Panc1 (cell line): ENCODE data around the gene RNF125. TPM values are rescaled to one million over a fixed set of nuclear protein-coding genes. Genes with fewer than 3 reads are reported as not detected.

Source experiments
- ATAC-seq: fragments of 200-7000 bp; cut with Tn5 transposase; 2 replicates; pipeline ENCODE4 v1.9.1; 2020; ENCODE audit warnings: mild to moderate bottlenecking, moderate library complexity
- BruUV-seq: library from RNA; stranded (reverse); fragments of 400-500 nt; replicated peaks from 2 replicates; lab custom pipeline; 2021; lab: Mats Ljungman, UMichigan
- CTCF ChIA-PET: fragments of 300-600 bp; sonication (Branson Sonifier 250); formaldehyde crosslinking; loops from one replicate; lab custom pipeline; 2022; ENCODE audit warnings: antibody characterized with exemption; lab: Charles Lee
- POLR2A ChIA-PET: fragments of 300-600 bp; sonication (Branson Sonifier 250); formaldehyde crosslinking; loops from one replicate; lab custom pipeline; 2022; ENCODE audit warnings: antibody characterized with exemption; lab: Charles Lee
- DNase-seq: peaks from one replicate; pipeline ENCODE4 v3.0.0-alpha.2; 2010; ENCODE audit warnings: low read depth, low spot score
- H3K27ac ChIP-seq: 2 replicates; pipeline ENCODE4 v1.5.1; 2011; ENCODE audit warnings: mild to moderate bottlenecking, low read length, inconsistent platforms
- H3K27me3 ChIP-seq: fragments of 200-500 bp; sonication (Bioruptor generic); 2 replicates; pipeline ENCODE4 v1.6.0; 2014; ENCODE audit warnings: low read length, inconsistent platforms; ENCODE audit not compliant: control insufficient read depth, insufficient read depth
- H3K36me3 ChIP-seq: fragments of 200-500 bp; sonication (Bioruptor generic); 2 replicates; pipeline ENCODE4 v1.5.1; 2014; ENCODE audit warnings: inconsistent platforms, mild to moderate bottlenecking, low read length, moderate library complexity; ENCODE audit not compliant: control insufficient read depth, insufficient read depth
- H3K4me1 ChIP-seq: 2 replicates; pipeline ENCODE4 v1.5.1; 2011; ENCODE audit warnings: inconsistent platforms, mild to moderate bottlenecking, low read length, moderate library complexity; ENCODE audit not compliant: control insufficient read depth, insufficient read depth
- H3K4me3 ChIP-seq, 2 experiments: 2 replicates each; pipeline ENCODE4 v1.5.1; 2011 to 2012; ENCODE audit warnings: low read depth in 2 of 2, low read length in 2 of 2, mild to moderate bottlenecking in 2 of 2, inconsistent platforms in 1 of 2, moderate library complexity in 1 of 2
- H3K9me3 ChIP-seq: fragments of 200-500 bp; sonication (Bioruptor generic); 2 replicates; pipeline ENCODE4 v1.5.1; 2014; ENCODE audit warnings: low read depth, mild to moderate bottlenecking, inconsistent platforms, low read length, moderate library complexity; ENCODE audit not compliant: control insufficient read depth, insufficient read depth
- POLR2AphosphoS5 ChIP-seq: IDR thresholded peaks from 2 replicates; pipeline ENCODE4 v1.6.1; 2012; ENCODE audit warnings: mild to moderate bottlenecking, low read depth, low read length, moderate library complexity
- SIN3A ChIP-seq: IDR thresholded peaks from 2 replicates; pipeline ENCODE4 v1.6.1; 2012; ENCODE audit warnings: low read depth, mild to moderate bottlenecking, low read length, moderate library complexity, borderline replicate concordance; ENCODE audit not compliant: insufficient read depth
- TCF7L2 ChIP-seq: IDR thresholded peaks from 2 replicates; pipeline ENCODE4 v1.6.1; 2011; ENCODE audit warnings: mild to moderate bottlenecking, low read depth, low read length, inconsistent platforms
- in situ Hi-C: cut with HindIII; loops from 2 replicates; pipeline ENCODE4 v1.10.0; 2016; ENCODE audit warnings: low sequenced_read_pairs, low pct_unique_long_range_greater_than_20kb
- intact Hi-C: fragments of 100-400 bp; cut with micrococcal nuclease; formaldehyde crosslinking; loops from one replicate; pipeline ENCODE4 v1.10.0; 2022; ENCODE audit not compliant: unreplicated experiment
- total RNA-seq: library from RNA; stranded (reverse); gene quantifications from one replicate; pipeline ENCODE4 v1.2.1, GENCODE V29; 2021; ENCODE audit not compliant: unreplicated experiment
- TF ChIP-seq, protein P1 (sequence below), 2 experiments: IDR thresholded peaks; 2 replicates each; pipeline ENCODE4 v1.6.1; 2011 to 2012; ENCODE audit warnings: low read depth in 2 of 2, control low read depth in 1 of 2, low read length in 1 of 2, mild to moderate bottlenecking in 1 of 2, moderate library complexity in 1 of 2; ENCODE audit not compliant: insufficient read depth in 1 of 2
- TF ChIP-seq, protein P2 (sequence below): fragments of 450-650 bp; IDR thresholded peaks from 2 replicates; pipeline ENCODE4 v1.5.1; 2017; ENCODE audit warnings: mild to moderate bottlenecking

The RNF125 gene
- total RNA-seq, 1 experiment from 2014 or later: 0.57 TPM

DNA sequence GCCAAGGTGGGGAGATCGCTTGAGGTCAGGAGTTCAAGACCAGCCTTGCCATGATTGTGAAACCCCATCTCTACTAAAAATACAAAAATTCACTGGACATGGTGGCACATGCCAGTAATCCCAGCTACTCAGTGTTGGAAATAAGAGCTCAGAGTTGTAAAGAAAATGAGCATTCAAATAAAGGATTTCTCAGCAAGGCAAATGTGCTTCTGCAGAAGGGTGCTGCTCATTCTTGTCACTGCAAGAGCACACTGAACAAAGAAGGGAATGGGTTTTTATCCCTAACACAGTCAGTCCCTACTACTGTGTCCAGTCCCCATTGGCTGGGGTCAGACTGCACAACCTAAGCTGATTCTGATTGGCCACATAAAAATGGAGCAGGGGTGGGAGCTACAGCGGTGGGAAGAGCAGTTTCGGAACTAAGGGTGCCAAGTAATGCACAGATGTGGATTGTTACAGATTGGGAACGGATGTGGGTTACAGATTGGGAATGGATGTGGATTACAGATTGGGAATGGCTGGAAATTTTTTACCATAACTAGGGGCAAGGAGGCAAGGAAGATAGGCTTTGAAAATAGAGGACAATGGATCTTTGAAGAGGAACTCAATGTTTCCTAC is 44.6 kb upstream of the RNF125 start:
- ATAC-seq (no peak), DNase-seq (no peak)
- Histone ChIP-seq H3K36me3 (no peaks in the 10 kb centered on the region), H3K4me1 (no peaks in the 10 kb centered on the region), H3K27me3 (no peaks in the 10 kb centered on the region), H3K27ac (no peak overlapping the region), H3K4me3 (no peak overlapping the region), H3K9me3 (no peaks in the 10 kb centered on the region; the same call in 1 of the 2 replicates)
- CTCF ChIA-PET: no interaction called here
- no TSS peak for BruUV-seq
- TF ChIP-seq TCF7L2 (no peak), POLR2AphosphoS5 (no peak)
- intact Hi-C loops (no loop called here), in situ Hi-C loops (no loop called here)
- POLR2A ChIA-PET: no interaction called here

DNA sequence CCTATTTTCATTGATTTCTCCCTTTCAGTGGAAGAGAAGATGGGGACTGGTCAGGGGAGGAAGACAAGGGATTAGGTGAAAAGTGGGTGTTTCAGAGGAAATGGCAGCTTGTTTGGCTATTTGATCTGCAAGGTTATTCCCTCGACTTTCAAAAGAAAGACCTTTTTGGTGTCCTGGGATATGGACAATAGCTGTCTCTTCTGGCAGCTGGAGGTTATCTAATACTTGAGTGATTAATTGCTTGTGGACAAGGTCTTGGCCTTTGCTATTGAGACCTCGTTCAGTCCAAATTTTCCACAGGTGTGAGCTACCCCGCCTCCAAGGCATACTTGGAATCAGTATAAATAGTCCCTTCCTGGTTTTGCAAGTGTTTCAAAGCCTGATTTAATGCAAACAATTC is 42.4 kb upstream of the RNF125 start:
- Histone ChIP-seq H3K4me1 (no peaks in the 10 kb centered on the region), H3K27me3 (no peaks in the 10 kb centered on the region), H3K36me3 (no peaks in the 10 kb centered on the region), H3K4me3 (no peak overlapping the region), H3K27ac (no peak overlapping the region), H3K9me3 (no peaks in the 10 kb centered on the region; the same call in 1 of the 2 replicates)
- DNase-seq: no peak
- ChIA-PET POLR2A (no interaction called here), CTCF (interaction anchor here (1.2 kb wide), 1 partner anchor 11 kb away, joined by 3 read pairs; no protein-coding TSS in a partner anchor)
- in situ Hi-C loops: no loop called here
- no TSS peak for BruUV-seq
- intact Hi-C loops: no loop called here
- no peak for ATAC-seq
- TF ChIP-seq, protein P1, sequence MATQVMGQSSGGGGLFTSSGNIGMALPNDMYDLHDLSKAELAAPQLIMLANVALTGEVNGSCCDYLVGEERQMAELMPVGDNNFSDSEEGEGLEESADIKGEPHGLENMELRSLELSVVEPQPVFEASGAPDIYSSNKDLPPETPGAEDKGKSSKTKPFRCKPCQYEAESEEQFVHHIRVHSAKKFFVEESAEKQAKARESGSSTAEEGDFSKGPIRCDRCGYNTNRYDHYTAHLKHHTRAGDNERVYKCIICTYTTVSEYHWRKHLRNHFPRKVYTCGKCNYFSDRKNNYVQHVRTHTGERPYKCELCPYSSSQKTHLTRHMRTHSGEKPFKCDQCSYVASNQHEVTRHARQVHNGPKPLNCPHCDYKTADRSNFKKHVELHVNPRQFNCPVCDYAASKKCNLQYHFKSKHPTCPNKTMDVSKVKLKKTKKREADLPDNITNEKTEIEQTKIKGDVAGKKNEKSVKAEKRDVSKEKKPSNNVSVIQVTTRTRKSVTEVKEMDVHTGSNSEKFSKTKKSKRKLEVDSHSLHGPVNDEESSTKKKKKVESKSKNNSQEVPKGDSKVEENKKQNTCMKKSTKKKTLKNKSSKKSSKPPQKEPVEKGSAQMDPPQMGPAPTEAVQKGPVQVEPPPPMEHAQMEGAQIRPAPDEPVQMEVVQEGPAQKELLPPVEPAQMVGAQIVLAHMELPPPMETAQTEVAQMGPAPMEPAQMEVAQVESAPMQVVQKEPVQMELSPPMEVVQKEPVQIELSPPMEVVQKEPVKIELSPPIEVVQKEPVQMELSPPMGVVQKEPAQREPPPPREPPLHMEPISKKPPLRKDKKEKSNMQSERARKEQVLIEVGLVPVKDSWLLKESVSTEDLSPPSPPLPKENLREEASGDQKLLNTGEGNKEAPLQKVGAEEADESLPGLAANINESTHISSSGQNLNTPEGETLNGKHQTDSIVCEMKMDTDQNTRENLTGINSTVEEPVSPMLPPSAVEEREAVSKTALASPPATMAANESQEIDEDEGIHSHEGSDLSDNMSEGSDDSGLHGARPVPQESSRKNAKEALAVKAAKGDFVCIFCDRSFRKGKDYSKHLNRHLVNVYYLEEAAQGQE (IDR thresholded peaks at IDR 0.05; ENCODE audit: insufficient read depth in 1 of 2, low read depth in 2 of 2, low read length in 1 of 2): no peak
- no peak for TF ChIP-seq TCF7L2
- TF ChIP-seq SIN3A: no peak
- TF ChIP-seq, protein P2, sequence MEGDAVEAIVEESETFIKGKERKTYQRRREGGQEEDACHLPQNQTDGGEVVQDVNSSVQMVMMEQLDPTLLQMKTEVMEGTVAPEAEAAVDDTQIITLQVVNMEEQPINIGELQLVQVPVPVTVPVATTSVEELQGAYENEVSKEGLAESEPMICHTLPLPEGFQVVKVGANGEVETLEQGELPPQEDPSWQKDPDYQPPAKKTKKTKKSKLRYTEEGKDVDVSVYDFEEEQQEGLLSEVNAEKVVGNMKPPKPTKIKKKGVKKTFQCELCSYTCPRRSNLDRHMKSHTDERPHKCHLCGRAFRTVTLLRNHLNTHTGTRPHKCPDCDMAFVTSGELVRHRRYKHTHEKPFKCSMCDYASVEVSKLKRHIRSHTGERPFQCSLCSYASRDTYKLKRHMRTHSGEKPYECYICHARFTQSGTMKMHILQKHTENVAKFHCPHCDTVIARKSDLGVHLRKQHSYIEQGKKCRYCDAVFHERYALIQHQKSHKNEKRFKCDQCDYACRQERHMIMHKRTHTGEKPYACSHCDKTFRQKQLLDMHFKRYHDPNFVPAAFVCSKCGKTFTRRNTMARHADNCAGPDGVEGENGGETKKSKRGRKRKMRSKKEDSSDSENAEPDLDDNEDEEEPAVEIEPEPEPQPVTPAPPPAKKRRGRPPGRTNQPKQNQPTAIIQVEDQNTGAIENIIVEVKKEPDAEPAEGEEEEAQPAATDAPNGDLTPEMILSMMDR: no peak
- TF ChIP-seq POLR2AphosphoS5: no peak

DNA sequence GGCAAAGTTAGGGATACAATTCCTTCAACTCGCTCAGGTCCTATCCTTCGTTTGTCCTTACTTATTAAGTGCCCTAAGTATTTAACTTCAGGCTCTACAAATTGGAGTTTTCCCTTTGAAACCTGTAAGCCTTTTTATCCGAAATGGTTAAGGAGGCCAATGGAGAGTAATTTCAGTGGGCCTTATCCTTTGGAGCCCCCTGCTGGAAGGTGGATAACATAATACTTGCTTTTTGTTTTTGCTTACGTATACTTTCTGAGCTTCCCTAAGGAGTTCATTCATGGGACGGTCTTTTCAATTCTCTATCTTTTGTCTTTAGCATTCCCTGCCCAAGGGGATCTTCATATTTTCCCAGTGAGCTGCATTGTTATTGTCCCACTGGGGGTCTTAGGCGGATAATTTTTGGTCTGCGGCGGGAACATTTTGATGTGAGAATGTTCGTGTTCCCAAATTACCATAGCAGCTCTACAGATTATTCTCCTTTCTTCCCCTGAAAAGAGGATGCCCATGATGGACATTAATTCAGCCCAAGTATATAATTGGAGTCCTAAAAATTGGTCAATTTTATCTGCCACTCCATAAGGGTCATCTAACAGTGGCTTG is 41.3 kb upstream of the RNF125 start:
- BruUV-seq: no TSS peak
- Histone ChIP-seq H3K4me3 (no peak overlapping the region), H3K27me3 (no peaks in the 10 kb centered on the region), H3K4me1 (no peaks in the 10 kb centered on the region), H3K9me3 (no peaks in the 10 kb centered on the region; the same call in 1 of the 2 replicates), H3K27ac (no peak overlapping the region), H3K36me3 (no peaks in the 10 kb centered on the region)
- in situ Hi-C loops: no loop called here
- ChIA-PET POLR2A (no interaction called here), CTCF (no interaction called here)
- ATAC-seq (no peak), DNase-seq (no peak)
- TF ChIP-seq, protein P2: peak; percentile 45; the same call in 1 of the 2 replicates
- no peak for TF ChIP-seq TCF7L2
- intact Hi-C loops: no loop called here
